ENCODE data around the gene FAM161A.

The FAM161A gene

DNA sequence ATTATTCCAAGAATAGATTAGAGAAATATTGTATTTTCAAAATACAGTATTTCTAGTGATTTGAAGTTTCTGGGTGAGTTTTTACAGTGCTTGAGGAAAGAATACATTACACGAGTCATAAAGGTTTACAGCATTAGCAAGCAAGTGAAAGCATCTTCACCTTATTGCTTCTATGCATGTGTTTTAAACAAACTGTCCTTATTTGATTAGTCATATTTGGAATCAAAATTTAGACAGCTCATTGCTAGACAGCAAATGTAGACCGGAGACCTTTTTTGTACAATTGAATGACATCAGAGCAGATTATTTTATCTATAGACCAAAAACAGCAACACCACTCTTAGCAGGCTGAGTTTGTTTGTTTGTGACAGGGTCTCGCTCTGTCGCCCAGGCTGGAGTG lies 69.2 kb downstream of the FAM161A start:
- Histone ChIP-seq H3K27me3 (ENCODE audit: insufficient read depth, low read depth) (no peaks in the 10 kb centered on the region), H3K4me3 (IDR thresholded peaks at IDR 0.05; ENCODE audit: insufficient read depth, low read depth, low read length) (no peak overlapping the region), H3K27ac (no peak overlapping the region), H3K36me3 (ENCODE audit: insufficient read depth) (no peaks in the 10 kb centered on the region), H3K4me2 (no peak overlapping the region), H3K79me2 (ENCODE audit: insufficient read depth, low read depth) (no peaks in the 10 kb centered on the region), H3K4me1 (ENCODE audit: low read depth, poor library complexity, severe bottlenecking) (no peaks in the 10 kb centered on the region), H2AFZ (ENCODE audit: low read depth) (no peak overlapping the region), H4K20me1 (ENCODE audit: insufficient read depth) (no peaks in the 10 kb centered on the region), H3K9ac (no peak overlapping the region)
- TF ChIP-seq, protein P1, sequence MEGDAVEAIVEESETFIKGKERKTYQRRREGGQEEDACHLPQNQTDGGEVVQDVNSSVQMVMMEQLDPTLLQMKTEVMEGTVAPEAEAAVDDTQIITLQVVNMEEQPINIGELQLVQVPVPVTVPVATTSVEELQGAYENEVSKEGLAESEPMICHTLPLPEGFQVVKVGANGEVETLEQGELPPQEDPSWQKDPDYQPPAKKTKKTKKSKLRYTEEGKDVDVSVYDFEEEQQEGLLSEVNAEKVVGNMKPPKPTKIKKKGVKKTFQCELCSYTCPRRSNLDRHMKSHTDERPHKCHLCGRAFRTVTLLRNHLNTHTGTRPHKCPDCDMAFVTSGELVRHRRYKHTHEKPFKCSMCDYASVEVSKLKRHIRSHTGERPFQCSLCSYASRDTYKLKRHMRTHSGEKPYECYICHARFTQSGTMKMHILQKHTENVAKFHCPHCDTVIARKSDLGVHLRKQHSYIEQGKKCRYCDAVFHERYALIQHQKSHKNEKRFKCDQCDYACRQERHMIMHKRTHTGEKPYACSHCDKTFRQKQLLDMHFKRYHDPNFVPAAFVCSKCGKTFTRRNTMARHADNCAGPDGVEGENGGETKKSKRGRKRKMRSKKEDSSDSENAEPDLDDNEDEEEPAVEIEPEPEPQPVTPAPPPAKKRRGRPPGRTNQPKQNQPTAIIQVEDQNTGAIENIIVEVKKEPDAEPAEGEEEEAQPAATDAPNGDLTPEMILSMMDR (conservative IDR thresholded peaks at IDR 0.05; ENCODE audit: low read depth, low read length): no peak

DNA sequence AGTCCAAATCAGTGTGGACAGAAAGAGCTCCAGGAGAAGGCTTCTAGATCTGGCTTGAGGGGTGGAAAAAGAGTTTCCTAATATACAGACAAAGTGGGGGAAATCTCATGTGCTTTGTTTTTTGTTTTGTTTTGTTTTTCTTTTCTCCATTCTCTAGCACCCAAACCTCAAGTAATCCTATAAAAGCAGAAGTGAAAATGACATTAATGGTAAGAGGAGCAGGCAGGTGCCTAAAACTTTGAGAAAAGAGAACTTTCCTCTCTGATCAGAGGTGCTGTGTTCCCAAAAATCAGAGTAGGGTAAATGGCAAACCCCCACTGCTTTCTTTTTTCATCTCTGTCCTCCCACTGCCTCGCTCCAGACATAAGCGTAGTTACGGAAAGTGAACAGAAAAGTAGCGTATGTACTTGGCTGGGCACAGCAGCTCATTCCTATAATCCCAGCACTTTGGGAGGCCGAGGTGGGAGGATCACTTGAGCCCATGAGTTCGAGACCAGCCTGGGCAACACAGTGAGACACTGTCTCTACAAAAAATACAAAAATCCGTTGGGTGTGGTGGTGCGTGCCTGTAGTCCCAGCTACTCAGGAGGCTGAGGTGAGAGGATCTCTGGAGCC lies 77.8 kb downstream of the FAM161A start:
- Histone ChIP-seq H3K4me3 (IDR thresholded peaks at IDR 0.05; ENCODE audit: insufficient read depth, low read depth, low read length) (no peak overlapping the region), H3K27me3 (ENCODE audit: insufficient read depth, low read depth) (no peaks in the 10 kb centered on the region), H3K27ac (no peak overlapping the region), H3K4me2 (no peak overlapping the region), H3K79me2 (ENCODE audit: insufficient read depth, low read depth) (no peaks in the 10 kb centered on the region), H3K9ac (no peak overlapping the region), H3K36me3 (ENCODE audit: insufficient read depth) (no peaks in the 10 kb centered on the region), H4K20me1 (ENCODE audit: insufficient read depth) (no peaks in the 10 kb centered on the region), H3K4me1 (ENCODE audit: low read depth, poor library complexity, severe bottlenecking) (peaks cover 9% of the 10 kb centered on the region), H2AFZ (ENCODE audit: low read depth) (peak overlapping the region; percentile 10; the same call in 1 of the 2 replicates)
- TF ChIP-seq, protein P1 (conservative IDR thresholded peaks at IDR 0.05; ENCODE audit: low read depth, low read length): no peak
